ENCODE measurements around the gene CAB39. TPM values are rescaled to one million over a fixed set of nuclear protein-coding genes. Genes with fewer than 3 reads are reported as not detected.

CAB39 gene
- total and polyA plus RNA-seq, 8 donors, result 9.9 to 41.6 (median 21.0) TPM

DNA sequence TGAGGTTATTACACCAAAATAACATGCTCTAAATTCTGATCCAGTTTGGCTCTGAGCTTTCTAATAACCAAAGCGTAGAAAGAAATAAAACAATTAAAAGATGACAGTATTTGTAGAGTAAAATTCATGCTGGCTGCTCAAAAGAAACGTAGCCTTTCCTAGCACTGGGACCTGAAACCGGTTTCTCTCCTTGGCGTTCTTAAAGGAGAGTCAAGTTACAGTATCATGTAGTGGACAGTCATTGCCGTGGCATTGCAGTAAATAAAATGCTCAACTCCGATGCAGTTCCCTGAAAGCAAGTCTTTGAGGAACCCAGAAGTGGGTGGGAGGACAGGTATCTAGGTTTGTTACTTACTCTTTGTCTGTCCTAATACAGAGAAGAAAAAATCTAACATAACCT, 99.4 kb downstream of the CAB39 start:
- Histone ChIP-seq H3K9me3 (no peaks in the 10 kb centered on the region), H3K36me3 (peaks cover 0 to 7% (median 0%) of the 10 kb centered on the region in 3 donors), H3K27me3 (no peaks in the 10 kb centered on the region), H3K4me1 (no peaks in the 10 kb centered on the region), H3K4me3 (no peak overlapping the region), H3K27ac (no peak overlapping the region)
- DNase-seq (no peak), FAIRE-seq (no peak), ATAC-seq (no peak)
- no peak for TF ChIP-seq CTCF (IDR thresholded peaks at IDR 0.05)
- intact Hi-C loops (cut with DNase I), result no loop called here
- 92 to 94% methylated on average over 6 of the region's 6 CpGs for WGBS, 2 donors

- no peak overlapping the region for H3K4me3 ChIP-seq
- intact Hi-C loops (cut with DNase I), result no loop called here
- no peaks in the 10 kb centered on the region for H3K27me3 ChIP-seq
- TF ChIP-seq CTCF (IDR thresholded peaks at IDR 0.05), result no peak
- H3K4me1 ChIP-seq, result no peaks in the 10 kb centered on the region
- WGBS, 2 donors, result 73 to 78% methylated on average over 2 of the region's 2 CpGs
- DNase-seq (no peak), FAIRE-seq (no peak), ATAC-seq (peak in 1 of 4 donors; percentile 37)
- H3K27ac ChIP-seq, result no peak overlapping the region
- no peaks in the 10 kb centered on the region for H3K9me3 ChIP-seq
- H3K36me3 ChIP-seq, result peaks cover 0 to 15% (median 7%) of the 10 kb centered on the region in 3 donors
Measured at GRCh38 chr2:230814616-230815015, 102.0 kb downstream of the CAB39 start.

GRCh38 chr2:230815088-230815487, 102.4 kb downstream of the CAB39 start:
- H3K36me3 ChIP-seq, result peaks cover 0 to 15% (median 7%) of the 10 kb centered on the region in 3 donors

GRCh38 chr2:230816735-230817134, 104.1 kb downstream of the CAB39 start:
- no peaks in the 10 kb centered on the region for H3K27me3 ChIP-seq
- peaks cover 0 to 15% (median 1%) of the 10 kb centered on the region in 3 donors for H3K36me3 ChIP-seq
- no peak overlapping the region for H3K4me3 ChIP-seq
- intact Hi-C loops (cut with DNase I), result no loop called here
- no peak overlapping the region for H3K27ac ChIP-seq
- no peaks in the 10 kb centered on the region for H3K9me3 ChIP-seq
- DNase-seq (peak; percentile 41 to 82 (median 62)), FAIRE-seq (no peak), ATAC-seq (peak; percentile 61 to 86 (median 77))
- no peak for TF ChIP-seq CTCF (IDR thresholded peaks at IDR 0.05)
- WGBS, 2 donors, result 35 to 46% methylated on average over 7 of the region's 7 CpGs
- H3K4me1 ChIP-seq, result no peaks in the 10 kb centered on the region

More at GRCh38 chr2:230815088-230815487, 102.4 kb downstream of the CAB39 start:
- FAIRE-seq, result no peak
- DNase-seq, result no peak
- no peaks in the 10 kb centered on the region for H3K4me1 ChIP-seq
- H3K4me3 ChIP-seq, result no peak overlapping the region
- H3K27ac ChIP-seq, result no peak overlapping the region
- no peak for ATAC-seq
- no peak for TF ChIP-seq CTCF (IDR thresholded peaks at IDR 0.05)
- 79 to 84% methylated on average over 3 of the region's 3 CpGs for WGBS, 2 donors
- intact Hi-C loops (cut with DNase I), result no loop called here
- H3K27me3 ChIP-seq, result no peaks in the 10 kb centered on the region
- H3K9me3 ChIP-seq, result no peaks in the 10 kb centered on the region

DNA sequence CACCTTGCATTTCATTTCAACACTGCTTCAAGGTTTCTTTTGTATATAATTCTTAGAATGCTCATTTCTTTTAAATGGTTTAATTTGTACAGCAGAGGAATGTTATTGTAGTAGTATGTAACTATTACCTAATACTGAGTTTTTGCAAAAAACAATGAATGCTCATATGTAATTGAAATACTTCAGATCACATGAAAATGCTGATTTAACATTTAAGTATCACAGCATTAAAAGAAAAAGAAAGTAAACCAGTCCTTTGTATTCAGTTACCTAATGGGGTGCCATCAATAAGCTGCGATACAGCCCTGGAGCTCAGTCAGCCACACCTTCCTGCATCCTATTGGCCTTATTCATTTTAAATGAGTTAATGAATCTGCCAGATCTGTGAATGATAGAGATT, 106.8 kb downstream of the CAB39 start:
- Histone ChIP-seq H3K4me1 (no peaks in the 10 kb centered on the region), H3K27ac (no peak overlapping the region), H3K4me3 (no peak overlapping the region), H3K27me3 (no peaks in the 10 kb centered on the region), H3K36me3 (peaks cover 0 to 15% (median 0%) of the 10 kb centered on the region in 3 donors), H3K9me3 (no peaks in the 10 kb centered on the region)
- no peak for DNase-seq
- intact Hi-C loops (cut with DNase I), result no loop called here
- TF ChIP-seq CTCF (IDR thresholded peaks at IDR 0.05), result no peak
- no peak for FAIRE-seq
- ATAC-seq, result no peak
- 94% methylated on average over 1 of the region's 1 CpG for WGBS, 2 donors
